Measurements from ENCODE around the gene ETV1. TPM values are rescaled to one million over a fixed set of nuclear protein-coding genes. Genes with fewer than 3 reads are reported as not detected.

The ETV1 gene
- total RNA-seq, 1 donor from 2014 or later, result 27.3 TPM

DNA sequence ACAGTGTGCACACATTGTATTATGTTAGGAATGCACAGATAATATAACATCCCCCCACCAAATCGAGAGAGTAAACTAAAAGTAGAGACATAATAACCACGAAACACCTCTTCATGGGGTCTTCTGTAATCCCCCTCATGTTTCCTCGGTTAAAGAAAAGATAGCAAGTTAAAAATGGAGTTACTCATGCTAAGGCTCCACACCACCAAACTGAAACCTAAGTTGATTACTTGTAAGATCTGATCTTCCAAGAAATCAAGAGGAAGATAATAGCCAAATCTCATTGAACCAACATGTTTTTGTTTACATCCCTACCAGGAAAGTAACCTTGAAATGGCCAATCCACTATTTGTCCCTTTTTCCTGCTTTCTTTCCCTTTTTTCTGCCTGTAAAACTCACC, 11.7 kb upstream of the ETV1 start:
- H3K36me3 Mint-ChIP-seq (ENCODE audit: insufficient read depth), result no peaks in the 10 kb centered on the region
- no peak overlapping the region for H3K27ac Mint-ChIP-seq
- H3K9me3 Mint-ChIP-seq (ENCODE audit: low read depth), result no peaks in the 10 kb centered on the region
- TF ChIP-seq, protein P1, sequence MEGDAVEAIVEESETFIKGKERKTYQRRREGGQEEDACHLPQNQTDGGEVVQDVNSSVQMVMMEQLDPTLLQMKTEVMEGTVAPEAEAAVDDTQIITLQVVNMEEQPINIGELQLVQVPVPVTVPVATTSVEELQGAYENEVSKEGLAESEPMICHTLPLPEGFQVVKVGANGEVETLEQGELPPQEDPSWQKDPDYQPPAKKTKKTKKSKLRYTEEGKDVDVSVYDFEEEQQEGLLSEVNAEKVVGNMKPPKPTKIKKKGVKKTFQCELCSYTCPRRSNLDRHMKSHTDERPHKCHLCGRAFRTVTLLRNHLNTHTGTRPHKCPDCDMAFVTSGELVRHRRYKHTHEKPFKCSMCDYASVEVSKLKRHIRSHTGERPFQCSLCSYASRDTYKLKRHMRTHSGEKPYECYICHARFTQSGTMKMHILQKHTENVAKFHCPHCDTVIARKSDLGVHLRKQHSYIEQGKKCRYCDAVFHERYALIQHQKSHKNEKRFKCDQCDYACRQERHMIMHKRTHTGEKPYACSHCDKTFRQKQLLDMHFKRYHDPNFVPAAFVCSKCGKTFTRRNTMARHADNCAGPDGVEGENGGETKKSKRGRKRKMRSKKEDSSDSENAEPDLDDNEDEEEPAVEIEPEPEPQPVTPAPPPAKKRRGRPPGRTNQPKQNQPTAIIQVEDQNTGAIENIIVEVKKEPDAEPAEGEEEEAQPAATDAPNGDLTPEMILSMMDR (IDR thresholded peaks at IDR 0.05; ENCODE audit: unreplicated experiment), result no peak
- DNase-seq (ENCODE audit: low spot score, unreplicated experiment), result no peak
- no peak overlapping the region for H3K4me3 Mint-ChIP-seq (ENCODE audit: low read depth)
- H3K4me1 Mint-ChIP-seq (ENCODE audit: low read depth), result no peaks in the 10 kb centered on the region
- H3K27me3 Mint-ChIP-seq, result no peaks in the 10 kb centered on the region

DNA sequence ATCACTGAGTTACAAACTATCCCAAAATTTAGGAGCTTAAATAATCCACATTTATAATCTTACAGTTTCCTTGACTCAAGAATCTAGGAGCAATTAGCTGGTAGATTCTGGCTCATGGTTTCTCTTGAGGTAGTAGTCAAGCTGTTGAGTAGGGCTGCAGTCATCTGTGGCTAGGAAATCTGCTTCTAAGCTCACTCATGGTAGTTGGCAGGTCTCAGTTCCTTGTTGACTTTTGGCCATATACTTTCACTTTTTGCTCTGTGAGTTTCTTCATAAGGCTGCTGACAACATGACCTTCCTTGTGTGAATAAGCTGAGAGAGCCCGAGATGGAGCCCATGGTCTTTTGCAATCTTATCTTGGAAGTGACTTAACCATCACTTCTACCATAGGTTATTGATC, 10.8 kb upstream of the ETV1 start:
- no peaks in the 10 kb centered on the region for H3K9me3 Mint-ChIP-seq (ENCODE audit: low read depth)
- H3K27ac Mint-ChIP-seq, result no peak overlapping the region
- H3K36me3 Mint-ChIP-seq (ENCODE audit: insufficient read depth), result no peaks in the 10 kb centered on the region
- no peaks in the 10 kb centered on the region for H3K27me3 Mint-ChIP-seq
- H3K4me1 Mint-ChIP-seq (ENCODE audit: low read depth), result no peaks in the 10 kb centered on the region
- no peak overlapping the region for H3K4me3 Mint-ChIP-seq (ENCODE audit: low read depth)
- DNase-seq (ENCODE audit: low spot score, unreplicated experiment), result no peak
- TF ChIP-seq, protein P1 (IDR thresholded peaks at IDR 0.05; ENCODE audit: unreplicated experiment), result no peak

DNA sequence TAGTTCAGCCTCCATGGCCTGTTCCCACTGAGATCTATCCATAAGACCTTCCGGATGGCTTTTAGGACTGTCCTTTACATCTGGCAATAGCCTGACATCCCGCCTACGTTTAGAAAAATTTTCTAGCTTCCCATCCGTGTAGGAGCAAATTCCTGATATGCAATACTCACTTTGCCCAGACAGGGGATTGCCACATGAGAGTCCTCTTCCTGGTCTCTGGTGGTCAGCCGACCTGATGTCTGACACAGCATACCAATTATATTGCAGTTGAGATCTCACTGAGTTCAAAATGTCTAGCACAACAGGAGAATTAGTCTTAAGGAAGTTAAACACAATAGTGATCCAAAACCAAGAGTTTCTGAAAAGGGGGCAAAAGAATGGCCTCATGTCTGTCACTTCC, 9.4 kb upstream of the ETV1 start:
- Mint-ChIP-seq H3K9me3 (ENCODE audit: low read depth) (no peaks in the 10 kb centered on the region), H3K27ac (no peak overlapping the region), H3K27me3 (no peaks in the 10 kb centered on the region), H3K4me1 (ENCODE audit: low read depth) (no peaks in the 10 kb centered on the region), H3K36me3 (ENCODE audit: insufficient read depth) (no peaks in the 10 kb centered on the region), H3K4me3 (ENCODE audit: low read depth) (no peak overlapping the region)
- no peak for DNase-seq (ENCODE audit: low spot score, unreplicated experiment)
- TF ChIP-seq, protein P1 (IDR thresholded peaks at IDR 0.05; ENCODE audit: unreplicated experiment), result no peak

DNA sequence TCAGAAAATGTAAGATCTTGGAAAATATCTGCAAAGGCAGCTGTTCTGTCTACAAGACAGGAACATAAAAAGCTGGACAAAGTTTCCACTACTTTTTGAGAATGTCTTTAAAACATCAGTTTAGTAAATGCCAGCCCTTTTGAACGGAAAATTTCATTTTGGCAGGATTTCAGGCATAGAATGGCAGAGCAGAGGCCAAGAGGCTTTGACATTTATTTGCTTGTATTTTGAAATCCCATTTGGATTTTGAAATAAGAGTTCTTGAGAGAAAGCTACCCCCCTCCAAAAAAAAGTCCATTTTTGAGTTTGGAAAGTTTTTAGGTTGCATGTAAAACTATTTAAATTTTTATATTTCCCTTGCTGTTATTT, 3.1 kb upstream of the ETV1 start:
- TF ChIP-seq, protein P1 (IDR thresholded peaks at IDR 0.05; ENCODE audit: unreplicated experiment), result no peak
- no peaks in the 10 kb centered on the region for H3K27me3 Mint-ChIP-seq
- no peaks in the 10 kb centered on the region for H3K4me1 Mint-ChIP-seq (ENCODE audit: low read depth)
- no peak overlapping the region for H3K27ac Mint-ChIP-seq
- H3K9me3 Mint-ChIP-seq (ENCODE audit: low read depth), result no peaks in the 10 kb centered on the region
- DNase-seq (ENCODE audit: low spot score, unreplicated experiment), result no peak
- no peak overlapping the region for H3K4me3 Mint-ChIP-seq (ENCODE audit: low read depth)
- no peaks in the 10 kb centered on the region for H3K36me3 Mint-ChIP-seq (ENCODE audit: insufficient read depth)

DNA sequence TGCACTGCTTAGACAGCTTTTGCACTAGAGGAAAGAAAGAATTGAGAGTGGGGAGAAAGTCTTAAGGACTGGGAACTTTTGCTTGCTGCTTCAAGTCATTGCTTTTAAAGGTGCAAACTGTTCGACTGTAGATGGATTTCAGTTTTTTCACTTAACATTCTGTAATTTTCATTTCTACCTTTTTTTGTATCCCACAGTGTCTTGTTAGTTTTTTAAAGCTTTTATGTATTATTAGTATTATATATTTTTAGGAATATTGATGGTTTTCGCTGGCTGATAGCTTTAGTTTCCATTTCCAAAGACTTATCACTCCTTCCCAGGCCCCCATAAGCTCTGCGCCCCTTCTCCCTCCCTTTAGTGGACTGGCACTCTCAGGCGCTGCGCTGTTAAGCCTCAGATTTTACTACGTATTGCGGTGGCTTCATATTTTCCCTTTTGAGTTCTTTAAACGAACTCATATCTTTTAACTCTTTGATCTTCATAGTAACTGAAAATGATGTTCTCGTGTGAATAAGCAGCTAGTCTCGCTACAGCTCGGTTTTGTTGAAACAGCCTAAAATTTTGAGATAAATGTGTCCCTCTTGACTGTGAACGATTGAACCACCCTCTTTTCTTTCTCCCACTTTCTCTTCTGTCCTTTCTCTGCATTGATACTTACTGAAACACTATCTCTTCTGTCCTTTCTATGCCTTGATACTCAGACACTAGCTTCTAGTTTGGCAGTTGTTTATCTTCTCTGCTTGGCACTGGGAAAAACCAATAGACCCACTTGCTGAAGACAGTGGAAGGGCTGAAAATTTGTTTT, 2.5 kb upstream of the ETV1 start:
- TF ChIP-seq, protein P1 (IDR thresholded peaks at IDR 0.05; ENCODE audit: unreplicated experiment), result no peak
- no peak overlapping the region for H3K27ac Mint-ChIP-seq
- no peak for DNase-seq (ENCODE audit: low spot score, unreplicated experiment)

More for the DNA sequence above, 2.5 kb upstream of the ETV1 start:
- Mint-ChIP-seq H3K36me3 (ENCODE audit: insufficient read depth) (no peaks in the 10 kb centered on the region), H3K27me3 (no peaks in the 10 kb centered on the region), H3K9me3 (ENCODE audit: low read depth) (no peaks in the 10 kb centered on the region), H3K4me3 (ENCODE audit: low read depth) (no peak overlapping the region), H3K4me1 (ENCODE audit: low read depth) (peaks cover 1% of the 10 kb centered on the region)
